ENCODE results near the gene RHBDD2. TPM values are rescaled to one million over a fixed set of nuclear protein-coding genes. Genes with fewer than 3 reads are reported as not detected.

The RHBDD2 gene
- total RNA-seq, 1 donor from 2014 or later: 15.4 TPM

- H2AFZ ChIP-seq (replicated peaks): peak overlapping the region; percentile 74
- H3K9me3 ChIP-seq (ENCODE audit: low read depth): no peaks in the 10 kb centered on the region
- Mint-ChIP-seq H3K27ac (no peak overlapping the region), H3K36me3 (no peaks in the 10 kb centered on the region), H3K9me3 (no peaks in the 10 kb centered on the region), H3K27me3 (ENCODE audit: insufficient read depth, low read depth) (peaks cover 6% of the 10 kb centered on the region), H3K4me1 (peaks cover 6% of the 10 kb centered on the region), H3K4me3 (no peak overlapping the region)
- no peaks in the 10 kb centered on the region for H3F3A ChIP-seq (ENCODE audit: low read depth)
- no peaks in the 10 kb centered on the region for H3K27me3 ChIP-seq
- H3K79me2 ChIP-seq (ENCODE audit: low read depth): no peaks in the 10 kb centered on the region
- no peaks in the 10 kb centered on the region for H4K20me1 ChIP-seq (ENCODE audit: low read depth)
- no peak for DNase-seq (ENCODE audit: low spot score)
- H3K27ac ChIP-seq: no peak overlapping the region
- TF ChIP-seq CTCF (IDR thresholded peaks at IDR 0.05) (no peak), EZH2 (IDR thresholded peaks at IDR 0.05) (no peak), EZH2phosphoT487 (IDR thresholded peaks at IDR 0.05) (no peak)
- H3K4me2 ChIP-seq: no peak overlapping the region
- H3K36me3 ChIP-seq: no peaks in the 10 kb centered on the region
- no peaks in the 10 kb centered on the region for H3K4me1 ChIP-seq
- no peak overlapping the region for H3K4me3 ChIP-seq
- no peak overlapping the region for H3K9ac ChIP-seq
Measured at GRCh38 chr7:75866114-75866488, 12.7 kb upstream of the RHBDD2 start.

- peak overlapping the region; percentile 74 for H2AFZ ChIP-seq (replicated peaks)
- no peaks in the 10 kb centered on the region for H3K79me2 ChIP-seq (ENCODE audit: low read depth)
- no peak overlapping the region for H3K9ac ChIP-seq
- Mint-ChIP-seq H3K27me3 (ENCODE audit: insufficient read depth, low read depth) (peaks cover 6% of the 10 kb centered on the region), H3K27ac (peak overlapping the region; percentile 74), H3K9me3 (no peaks in the 10 kb centered on the region), H3K4me1 (peaks cover 6% of the 10 kb centered on the region), H3K4me3 (no peak overlapping the region), H3K36me3 (no peaks in the 10 kb centered on the region)
- no peaks in the 10 kb centered on the region for H4K20me1 ChIP-seq (ENCODE audit: low read depth)
- no peak for TF ChIP-seq EZH2 (IDR thresholded peaks at IDR 0.05)
- TF ChIP-seq EZH2phosphoT487 (IDR thresholded peaks at IDR 0.05): no peak
- TF ChIP-seq CTCF (IDR thresholded peaks at IDR 0.05): peak; percentile 90
- no peaks in the 10 kb centered on the region for H3K9me3 ChIP-seq (ENCODE audit: low read depth)
- H3K4me2 ChIP-seq: no peak overlapping the region
- DNase-seq (ENCODE audit: low spot score): peak; percentile 85
- H3F3A ChIP-seq (ENCODE audit: low read depth): no peaks in the 10 kb centered on the region
- no peak overlapping the region for H3K27ac ChIP-seq
- H3K4me1 ChIP-seq: no peaks in the 10 kb centered on the region
- no peaks in the 10 kb centered on the region for H3K36me3 ChIP-seq
- H3K27me3 ChIP-seq: no peaks in the 10 kb centered on the region
- H3K4me3 ChIP-seq: no peak overlapping the region
Measured at GRCh38 chr7:75866489-75867389, 12.1 kb upstream of the RHBDD2 start.

- Histone ChIP-seq H3K4me3 (no peak overlapping the region), H3K9ac (no peak overlapping the region), H3K4me2 (no peak overlapping the region), H2AFZ (replicated peaks) (no peak overlapping the region), H3K27me3 (no peaks in the 10 kb centered on the region), H3F3A (ENCODE audit: low read depth) (no peaks in the 10 kb centered on the region), H3K79me2 (ENCODE audit: low read depth) (no peaks in the 10 kb centered on the region), H3K4me1 (no peaks in the 10 kb centered on the region), H3K9me3 (ENCODE audit: low read depth) (no peaks in the 10 kb centered on the region), H4K20me1 (ENCODE audit: low read depth) (no peaks in the 10 kb centered on the region), H3K36me3 (no peaks in the 10 kb centered on the region), H3K27ac (no peak overlapping the region)
- no peak overlapping the region for H3K4me3 Mint-ChIP-seq
- peaks cover 10% of the 10 kb centered on the region for H3K4me1 Mint-ChIP-seq
- peaks cover 6% of the 10 kb centered on the region for H3K27me3 Mint-ChIP-seq (ENCODE audit: insufficient read depth, low read depth)
- H3K27ac Mint-ChIP-seq: peak overlapping the region; percentile 74
- DNase-seq (ENCODE audit: low spot score): no peak
- H3K9me3 Mint-ChIP-seq: no peaks in the 10 kb centered on the region
- H3K36me3 Mint-ChIP-seq: no peaks in the 10 kb centered on the region
- TF ChIP-seq EZH2phosphoT487 (IDR thresholded peaks at IDR 0.05) (no peak), EZH2 (IDR thresholded peaks at IDR 0.05) (no peak), CTCF (IDR thresholded peaks at IDR 0.05) (no peak)
Measured at GRCh38 chr7:75867390-75867717, 11.5 kb upstream of the RHBDD2 start.

Measured in neural progenitor cell (in vitro differentiated cells).